ENCODE results near the gene AFF1.

The AFF1 gene

DNA sequence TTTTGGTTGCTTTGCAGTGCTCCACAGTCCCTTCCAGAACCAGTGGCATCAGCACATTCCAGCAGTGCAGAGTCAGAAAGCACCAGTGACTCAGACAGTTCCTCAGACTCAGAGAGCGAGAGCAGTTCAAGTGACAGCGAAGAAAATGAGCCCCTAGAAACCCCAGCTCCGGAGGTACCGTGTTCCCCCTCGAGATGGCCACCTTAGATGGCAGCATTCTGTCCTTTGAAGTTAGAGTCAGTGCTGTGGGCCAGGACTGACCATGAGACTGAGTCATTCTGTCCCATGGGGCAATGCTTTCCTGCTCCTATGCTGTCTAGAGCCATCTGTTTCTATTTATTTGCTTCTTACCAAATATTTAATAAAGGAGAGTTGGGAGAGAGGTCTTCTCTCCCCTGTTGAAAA is 173.3 kb downstream of the AFF1 start:
- DNase-seq (ENCODE audit: low read depth in 2 of 3, low spot score in 1 of 3), result no peak

DNA sequence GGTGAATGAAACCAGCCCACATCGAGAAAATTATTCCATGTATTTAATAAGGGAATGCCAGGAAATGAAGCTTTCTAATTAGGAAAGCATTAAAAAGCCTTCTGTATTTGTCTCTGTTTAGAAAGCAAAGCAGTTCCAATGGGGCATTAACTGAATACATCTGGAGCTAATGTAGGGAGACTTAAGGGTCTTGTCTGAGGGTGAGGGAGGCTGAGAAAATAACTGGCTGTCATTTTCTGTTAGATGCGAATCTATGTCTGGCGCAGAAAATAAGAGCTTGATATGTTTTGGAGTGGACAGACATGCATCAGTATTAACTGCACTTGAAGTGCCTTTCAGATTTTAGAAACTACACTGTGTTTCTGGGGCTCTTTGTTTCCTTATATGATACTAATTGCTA is 174.3 kb downstream of the AFF1 start:
- no peak for DNase-seq (ENCODE audit: low read depth in 2 of 3, low spot score in 1 of 3)

DNA sequence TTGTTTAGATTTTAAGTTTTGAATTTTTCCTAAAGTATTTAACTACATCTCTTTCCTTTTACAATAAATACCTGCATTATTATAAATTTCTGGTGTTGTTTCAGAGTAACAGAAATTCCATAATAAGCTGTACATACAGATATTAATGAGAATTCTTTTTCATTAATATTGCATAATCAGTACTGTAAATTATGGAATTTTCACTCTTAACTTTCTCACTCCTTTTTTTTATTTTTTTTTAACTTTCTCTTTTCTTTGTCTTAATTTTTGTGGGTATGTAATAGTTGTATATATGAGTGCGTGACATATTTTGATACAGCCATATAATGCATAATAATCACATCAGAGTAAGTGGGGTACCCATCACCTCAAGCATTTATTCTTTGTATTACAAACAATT is 175.1 kb downstream of the AFF1 start:
- no peak for DNase-seq (ENCODE audit: low read depth in 2 of 3, low spot score in 1 of 3)

DNA sequence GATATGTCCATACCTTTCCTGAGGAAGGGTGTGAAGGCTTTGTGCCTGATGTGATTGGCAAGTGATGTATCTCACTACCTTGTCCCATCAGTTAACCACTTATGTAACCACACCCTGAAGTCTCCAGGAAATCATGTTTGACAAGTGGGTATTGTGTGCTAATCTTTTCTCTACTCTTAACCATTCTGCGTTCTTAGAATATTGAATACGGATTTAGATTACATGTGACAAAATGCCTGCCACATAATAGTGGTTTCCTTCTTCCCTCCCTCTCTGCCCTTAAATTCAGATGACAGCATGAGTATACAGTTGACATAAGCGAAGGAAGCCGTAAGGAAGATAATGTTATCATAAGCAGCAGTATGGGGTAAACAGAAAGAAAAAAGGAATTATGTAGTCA is 177.3 kb downstream of the AFF1 start:
- DNase-seq (ENCODE audit: low read depth in 2 of 3, low spot score in 1 of 3), result no peak

DNA sequence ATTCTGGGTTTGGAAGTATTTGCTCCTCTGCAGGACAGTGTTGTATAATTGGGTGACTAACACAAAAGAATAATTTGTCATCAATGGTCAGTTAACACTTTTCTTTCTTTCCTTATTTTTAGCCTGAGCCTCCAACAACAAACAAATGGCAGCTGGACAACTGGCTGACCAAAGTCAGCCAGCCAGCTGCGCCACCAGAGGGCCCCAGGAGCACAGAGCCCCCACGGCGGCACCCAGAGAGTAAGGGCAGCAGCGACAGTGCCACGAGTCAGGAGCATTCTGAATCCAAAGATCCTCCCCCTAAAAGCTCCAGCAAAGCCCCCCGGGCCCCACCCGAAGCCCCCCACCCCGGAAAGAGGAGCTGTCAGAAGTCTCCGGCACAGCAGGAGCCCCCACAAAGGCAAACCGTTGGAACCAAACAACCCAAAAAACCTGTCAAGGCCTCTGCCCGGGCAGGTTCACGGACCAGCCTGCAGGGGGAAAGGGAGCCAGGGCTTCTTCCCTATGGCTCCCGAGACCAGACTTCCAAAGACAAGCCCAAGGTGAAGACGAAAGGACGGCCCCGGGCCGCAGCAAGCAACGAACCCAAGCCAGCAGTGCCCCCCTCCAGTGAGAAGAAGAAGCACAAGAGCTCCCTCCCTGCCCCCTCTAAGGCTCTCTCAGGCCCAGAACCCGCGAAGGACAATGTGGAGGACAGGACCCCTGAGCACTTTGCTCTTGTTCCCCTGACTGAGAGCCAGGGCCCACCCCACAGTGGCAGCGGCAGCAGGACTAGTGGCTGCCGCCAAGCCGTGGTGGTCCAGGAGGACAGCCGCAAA is 179.6 kb downstream of the AFF1 start:
- DNase-seq (ENCODE audit: low read depth in 2 of 3, low spot score in 1 of 3), result no peak

DNA sequence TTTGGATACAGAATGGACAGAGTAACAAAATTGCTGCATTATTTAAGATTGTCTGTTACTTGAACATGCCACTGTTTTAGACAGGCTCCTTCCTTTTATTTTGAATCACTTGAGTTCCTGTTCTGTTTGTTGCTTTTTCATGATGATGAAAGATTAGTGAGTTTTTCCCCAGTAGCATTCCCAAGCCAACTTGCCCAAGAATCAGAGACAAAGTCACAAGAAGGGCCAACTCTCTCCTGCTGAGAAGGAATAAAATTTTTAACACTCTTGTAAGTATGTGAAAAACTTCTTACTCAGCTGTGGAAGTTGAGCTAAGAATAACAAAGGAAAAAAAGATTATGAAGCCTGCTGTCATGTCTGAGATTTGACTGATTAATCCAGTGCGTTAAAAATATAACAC is 181.4 kb downstream of the AFF1 start:
- DNase-seq (ENCODE audit: low read depth in 2 of 3, low spot score in 1 of 3), result no peak

DNA sequence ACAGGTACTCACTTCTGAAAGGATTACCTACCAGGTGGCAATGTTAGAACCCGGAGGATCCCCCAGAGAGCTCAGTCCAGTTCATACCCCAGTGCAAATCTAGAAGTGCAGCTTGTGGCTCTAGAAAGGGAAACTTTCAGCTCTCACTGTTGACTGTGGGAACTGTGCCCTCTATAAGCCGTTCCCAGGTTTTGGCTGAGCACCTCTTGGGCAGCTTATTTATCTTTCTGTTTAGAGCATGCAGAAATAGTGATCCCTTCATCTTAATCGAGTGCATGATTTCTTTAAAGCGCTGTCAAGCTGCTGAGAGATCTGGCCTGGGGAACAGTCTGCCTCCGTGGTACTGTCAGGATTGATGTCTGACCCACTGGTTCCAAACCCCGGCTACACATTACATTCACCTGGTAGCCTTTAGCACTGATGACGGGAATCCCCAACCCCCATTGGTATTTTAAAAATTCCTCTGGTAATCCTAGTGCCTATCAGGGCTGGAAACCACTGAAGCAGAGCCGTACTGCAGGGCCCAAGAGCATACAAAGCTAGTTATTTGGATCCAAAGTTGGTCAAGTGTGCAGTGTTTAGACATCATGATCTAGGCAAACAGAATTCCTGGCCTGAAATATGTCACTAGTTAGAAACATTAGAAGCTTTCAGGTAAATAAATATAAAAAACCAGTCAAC is 182.4 kb downstream of the AFF1 start:
- DNase-seq (ENCODE audit: low read depth in 2 of 3, low spot score in 1 of 3), result no peak

DNA sequence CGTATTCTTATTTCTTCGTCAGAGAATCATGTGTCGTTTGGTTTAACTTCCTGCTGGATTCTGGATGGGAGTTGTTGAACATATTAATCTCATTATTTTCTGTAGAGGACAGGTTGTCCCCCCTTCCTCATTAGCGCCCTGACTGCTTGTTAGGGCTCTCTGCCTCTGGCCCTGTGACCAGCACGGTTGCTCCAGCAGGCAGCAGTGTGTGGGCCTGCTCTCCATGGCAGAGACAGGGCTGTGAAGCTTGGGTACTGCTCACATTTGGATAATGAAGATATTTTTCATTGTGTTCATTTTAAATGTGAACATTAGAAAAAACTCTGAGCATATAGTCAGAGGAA is 182.9 kb downstream of the AFF1 start:
- no peak for DNase-seq (ENCODE audit: low read depth in 2 of 3, low spot score in 1 of 3)

DNA sequence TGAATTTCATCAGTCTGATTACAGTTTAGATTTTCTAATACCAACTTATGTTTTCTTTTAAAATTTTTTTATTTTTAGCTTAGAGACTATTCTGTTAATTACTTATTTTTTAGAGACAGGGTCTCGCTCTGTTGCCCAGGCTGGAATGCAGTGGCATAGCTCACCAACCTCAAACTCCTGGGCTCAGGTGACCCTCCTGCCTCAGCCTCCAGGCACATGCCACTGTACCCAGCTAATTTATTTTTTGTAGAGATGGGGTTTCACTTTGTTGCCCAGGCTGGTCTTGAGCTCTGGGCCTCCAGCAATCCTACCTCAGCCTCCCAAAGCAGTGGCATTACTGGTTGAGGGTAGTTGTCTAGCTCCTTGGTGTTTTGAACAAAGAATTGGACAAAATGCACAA is 183.6 kb downstream of the AFF1 start:
- no peak for DNase-seq (ENCODE audit: low read depth in 2 of 3, low spot score in 1 of 3)

DNA sequence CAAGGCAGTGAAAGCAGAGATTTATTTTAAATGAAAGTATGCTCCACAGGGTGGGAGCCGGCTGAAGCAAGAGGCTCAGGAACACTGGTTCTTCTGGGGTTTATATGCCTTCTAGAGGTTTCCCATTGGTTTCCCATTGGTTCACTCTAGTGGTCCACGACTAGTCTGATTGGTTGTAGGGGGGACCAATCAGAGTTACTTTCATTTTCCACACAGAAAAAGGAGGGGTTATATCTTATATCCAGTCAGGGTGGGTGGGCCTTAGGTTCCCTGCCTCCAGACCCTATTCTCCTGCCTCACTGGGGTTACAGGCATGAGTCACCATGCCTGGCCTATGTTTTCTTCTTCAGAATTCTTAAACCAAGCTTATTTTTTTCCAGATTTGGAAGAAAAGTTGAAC is 184.0 kb downstream of the AFF1 start:
- no peak for DNase-seq (ENCODE audit: low read depth in 2 of 3, low spot score in 1 of 3)

DNA sequence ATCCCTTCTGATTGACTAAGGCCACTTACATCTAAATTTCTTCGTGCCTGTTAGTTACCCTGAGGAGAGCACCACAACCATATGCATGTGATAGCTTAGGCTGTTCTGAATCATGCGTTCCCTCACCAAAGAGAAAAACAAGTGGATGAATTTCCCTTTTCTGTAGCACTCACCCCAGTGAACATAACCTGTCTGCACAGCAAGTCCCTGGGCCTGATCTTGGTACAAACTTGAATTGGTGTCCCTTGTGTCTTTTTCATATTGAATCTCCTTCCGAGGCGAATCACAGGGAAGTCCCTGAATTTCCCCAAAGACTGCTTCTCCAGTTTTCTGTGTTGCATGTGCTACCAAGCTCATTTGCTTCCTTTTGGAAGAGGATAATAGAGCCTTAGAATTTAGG is 185.2 kb downstream of the AFF1 start:
- DNase-seq (ENCODE audit: low read depth in 2 of 3, low spot score in 1 of 3), result no peak

DNA sequence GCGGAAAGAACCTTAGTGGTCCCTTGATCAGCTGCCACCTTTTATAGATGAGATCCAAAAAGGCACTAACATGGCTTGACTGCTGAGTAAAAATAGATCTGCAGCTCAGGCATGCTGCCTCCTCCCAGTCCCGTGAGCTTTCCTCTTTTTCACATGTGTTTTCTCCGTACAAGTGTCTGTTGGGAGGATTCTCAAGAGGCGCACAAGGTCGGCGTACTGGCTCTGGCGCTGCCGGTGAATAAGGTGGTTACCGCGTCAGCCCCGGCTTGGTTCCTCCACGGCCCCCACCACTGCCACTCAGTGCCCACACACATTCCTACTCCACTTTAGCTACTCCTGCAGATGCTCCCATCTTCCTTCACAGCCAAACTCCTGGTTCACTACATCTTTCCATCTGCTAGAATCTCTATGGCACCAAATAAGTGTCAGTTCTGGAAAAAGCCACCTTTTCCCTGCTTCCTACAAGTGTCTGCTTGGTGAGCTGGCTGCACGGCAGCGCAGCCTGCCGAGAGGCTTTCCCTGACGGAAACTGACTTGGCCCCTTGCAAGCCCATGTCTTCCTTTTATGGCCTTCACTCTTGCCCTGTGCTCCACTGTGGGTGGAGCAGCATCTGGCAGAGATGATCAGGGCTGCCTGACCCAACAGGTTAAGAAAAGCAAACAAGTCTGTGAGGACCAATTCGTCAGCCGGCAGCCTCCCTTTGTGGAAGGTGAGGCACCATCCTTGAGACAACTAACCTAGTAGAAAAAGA is 185.8 kb downstream of the AFF1 start:
- DNase-seq (ENCODE audit: low read depth in 2 of 3, low spot score in 1 of 3), result no peak

DNA sequence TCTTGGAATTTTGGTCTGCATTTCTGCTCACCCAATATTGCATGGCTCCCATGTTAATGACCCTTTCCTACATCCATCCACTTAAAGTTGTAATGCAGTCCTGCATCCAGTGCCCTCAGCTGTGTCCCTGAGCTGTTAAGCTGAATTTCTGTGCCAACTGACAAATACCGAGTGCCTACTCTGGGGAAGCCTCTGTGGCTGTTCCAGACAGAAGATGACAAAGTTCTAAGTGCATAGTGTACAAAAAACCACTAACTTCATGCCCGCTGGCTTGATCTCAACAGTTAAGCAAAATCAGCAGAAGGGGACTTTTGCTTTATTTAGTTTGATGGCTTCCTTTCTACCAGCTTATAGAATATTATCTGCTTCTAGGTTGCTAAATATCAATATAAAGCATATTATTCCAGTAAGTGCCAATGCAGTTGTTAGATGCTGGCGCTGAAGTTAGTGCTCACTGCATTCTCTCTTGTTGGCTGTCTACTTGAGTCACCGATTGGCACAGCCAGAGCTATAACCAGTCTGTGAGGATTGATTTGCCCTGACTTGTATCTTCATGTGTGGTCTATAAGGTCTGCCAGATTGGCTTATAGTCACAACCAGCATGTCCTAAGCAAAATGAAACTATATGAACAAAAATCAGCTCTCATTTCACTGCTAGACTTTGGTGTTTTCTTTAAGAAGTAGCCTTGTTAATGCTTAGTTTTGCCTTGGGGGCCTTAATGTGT is 186.7 kb downstream of the AFF1 start:
- no peak for DNase-seq (ENCODE audit: low read depth in 2 of 3, low spot score in 1 of 3)

DNA sequence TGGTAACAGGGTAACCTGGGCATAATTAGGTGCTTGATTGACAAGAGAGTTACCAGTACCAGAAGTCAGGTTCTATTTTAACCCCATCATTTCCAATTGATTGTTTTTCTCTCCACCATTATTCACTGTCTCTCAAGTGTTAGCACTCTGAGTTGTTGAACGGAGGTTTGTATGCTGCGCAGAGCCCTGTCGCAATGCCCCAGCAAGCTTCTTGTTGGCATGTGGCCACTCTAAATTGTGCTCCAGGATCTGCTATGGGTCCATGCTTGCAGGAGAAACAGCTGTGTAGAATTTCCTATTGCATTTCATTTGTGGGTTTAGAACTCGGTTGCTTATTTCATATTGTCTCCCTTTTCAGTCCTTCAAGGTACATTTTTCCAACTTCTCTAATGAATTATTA is 187.4 kb downstream of the AFF1 start:
- no peak for DNase-seq (ENCODE audit: low read depth in 2 of 3, low spot score in 1 of 3)

DNA sequence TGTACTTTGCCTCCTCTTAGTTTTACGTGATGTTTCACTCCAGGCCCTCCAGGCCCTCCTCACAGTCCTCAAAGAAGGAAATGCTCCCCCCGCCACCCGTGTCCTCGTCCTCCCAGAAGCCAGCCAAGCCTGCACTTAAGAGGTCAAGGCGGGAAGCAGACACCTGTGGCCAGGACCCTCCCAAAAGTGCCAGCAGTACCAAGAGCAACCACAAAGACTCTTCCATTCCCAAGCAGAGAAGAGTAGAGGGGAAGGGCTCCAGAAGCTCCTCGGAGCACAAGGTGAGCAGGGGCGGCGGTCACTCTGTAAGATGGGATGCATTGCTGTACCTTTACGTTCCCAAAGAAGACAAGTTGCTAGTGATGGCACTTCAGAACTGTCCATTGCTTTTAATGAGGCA is 191.2 kb downstream of the AFF1 start:
- DNase-seq (ENCODE audit: low read depth in 2 of 3, low spot score in 1 of 3), result no peak

DNA sequence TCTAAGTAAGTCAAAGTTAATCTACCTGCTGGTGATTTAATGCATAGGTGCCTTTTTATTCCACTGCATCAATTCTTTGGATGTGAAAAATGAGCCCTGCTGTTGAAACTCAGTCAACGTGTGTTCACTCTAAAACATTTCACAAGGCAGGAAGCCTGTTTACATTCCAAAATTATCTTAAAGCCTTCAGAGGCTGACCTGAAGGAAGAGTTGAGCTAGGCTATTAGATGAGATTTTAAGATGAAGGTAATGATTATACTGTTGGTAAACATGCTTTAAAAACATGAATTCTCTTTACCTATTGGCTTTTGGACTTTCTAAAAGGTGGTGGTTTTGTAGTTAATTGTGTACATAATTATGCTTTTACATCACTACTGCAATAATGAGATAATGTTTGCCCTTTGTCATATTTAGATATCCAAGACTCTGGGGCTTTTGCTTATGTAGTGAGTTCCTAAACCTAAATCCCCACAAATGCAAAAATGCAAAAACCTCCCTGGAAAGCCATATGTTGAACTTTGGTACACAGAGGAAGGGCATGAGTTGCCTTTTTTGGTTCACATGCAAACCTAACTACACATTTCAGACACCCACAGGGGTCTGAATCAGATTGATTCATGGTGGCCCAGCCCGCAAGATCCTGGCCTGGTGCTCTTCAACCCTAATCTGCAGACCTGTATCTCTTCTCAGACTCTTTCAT is 193.3 kb downstream of the AFF1 start:
- no peak for DNase-seq (ENCODE audit: low read depth in 2 of 3, low spot score in 1 of 3)

DNA sequence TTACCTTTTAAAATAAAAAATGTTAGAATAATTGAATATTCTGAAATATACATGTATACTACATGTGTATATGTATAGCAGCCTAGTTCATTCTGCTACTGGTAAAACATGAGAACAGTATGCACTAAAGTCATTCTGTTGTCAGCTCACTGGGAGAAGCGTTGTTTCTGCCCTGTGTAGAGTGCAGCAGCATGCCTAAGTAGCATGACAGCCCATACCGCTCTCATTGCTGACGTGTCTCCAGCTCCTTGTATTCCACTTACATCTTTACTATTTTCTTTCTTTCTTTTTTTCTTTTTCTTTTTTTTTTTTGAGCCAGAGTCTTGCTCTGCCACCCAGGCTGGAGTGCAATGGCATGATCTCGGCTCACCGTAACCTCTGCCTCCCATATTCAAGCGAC is 194.9 kb downstream of the AFF1 start:
- DNase-seq (ENCODE audit: low read depth in 2 of 3, low spot score in 1 of 3), result no peak

DNA sequence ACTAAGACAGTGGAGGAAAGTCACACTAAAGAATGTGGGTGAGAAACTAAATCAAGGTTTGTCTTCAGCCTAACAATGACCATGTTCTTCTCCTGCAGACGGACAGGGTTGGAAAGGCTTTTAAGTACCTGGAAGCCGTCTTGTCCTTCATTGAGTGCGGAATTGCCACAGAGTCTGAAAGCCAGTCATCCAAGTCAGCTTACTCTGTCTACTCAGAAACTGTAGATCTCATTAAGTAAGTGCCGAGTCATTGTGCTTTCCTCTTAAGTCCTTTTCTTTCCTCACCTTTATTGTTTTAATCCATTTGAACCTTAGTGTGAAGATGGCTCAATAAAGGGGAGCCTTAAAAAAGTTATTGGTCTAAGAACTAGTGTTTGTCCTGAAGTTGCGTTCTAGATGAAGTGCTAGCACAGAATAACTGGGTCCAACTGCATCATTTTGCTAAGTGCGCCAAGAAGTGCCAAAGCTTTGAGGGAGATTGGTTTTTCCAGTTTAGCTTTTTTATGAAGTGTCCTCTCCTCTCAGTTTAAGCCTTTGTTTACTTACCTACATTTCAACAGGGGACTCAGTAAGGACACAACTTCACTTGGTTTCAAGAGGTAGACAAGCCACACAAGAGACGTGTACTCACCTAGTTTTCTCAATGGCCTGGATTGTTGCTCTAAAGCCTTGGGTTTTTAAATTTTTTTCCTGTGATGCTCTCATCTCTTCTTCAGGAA is 196.3 kb downstream of the AFF1 start:
- no peak for DNase-seq (ENCODE audit: low read depth in 2 of 3, low spot score in 1 of 3)

DNA sequence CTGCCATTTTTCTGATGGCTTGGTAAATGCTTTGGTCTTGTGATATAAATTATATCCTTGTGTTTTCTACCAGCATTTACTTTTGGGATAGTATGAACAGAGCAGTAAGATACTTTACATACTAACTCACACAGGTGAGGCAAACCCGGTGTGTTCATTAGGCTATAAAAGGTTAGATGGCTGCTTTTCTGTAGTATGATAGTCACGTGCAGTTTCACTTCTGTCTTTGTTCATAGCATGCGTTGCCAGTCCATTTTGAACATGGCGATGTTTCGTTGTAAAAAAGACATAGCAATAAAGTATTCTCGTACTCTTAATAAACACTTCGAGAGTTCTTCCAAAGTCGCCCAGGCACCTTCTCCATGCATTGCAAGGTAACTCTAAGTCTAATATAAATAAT is 197.2 kb downstream of the AFF1 start:
- DNase-seq (ENCODE audit: low read depth in 2 of 3, low spot score in 1 of 3), result no peak

DNA sequence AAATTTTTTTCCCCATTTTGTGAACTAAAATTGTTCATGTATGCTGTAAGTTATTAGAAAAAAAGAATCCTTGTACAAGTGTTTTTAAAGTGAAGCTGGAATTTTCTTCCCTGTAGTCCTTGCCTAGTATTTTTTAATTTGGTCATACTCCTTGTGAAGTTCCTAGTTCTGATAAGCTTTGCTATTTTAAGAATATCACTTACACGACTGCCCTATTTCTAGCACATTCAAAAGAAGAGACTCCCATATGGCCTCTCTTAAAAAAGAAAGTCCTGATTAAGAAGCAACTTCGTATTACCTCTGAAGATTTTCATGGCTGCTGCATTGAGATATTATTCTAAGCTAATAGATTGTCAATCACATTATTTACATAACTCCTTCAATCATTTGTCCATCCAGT is 198.4 kb downstream of the AFF1 start:
- no peak for DNase-seq (ENCODE audit: low read depth in 2 of 3, low spot score in 1 of 3)
